Measurements from ENCODE around the gene SHCBP1L. TPM values are rescaled to one million over a fixed set of nuclear protein-coding genes. Genes with fewer than 3 reads are reported as not detected.

SHCBP1L gene
- polyA plus RNA-seq, 1 donor from 2014 or later, result not detected

GRCh38 chr1:182877842-182878241, 75.1 kb downstream of the SHCBP1L start:
- Histone ChIP-seq H3K9me2 (ENCODE audit: insufficient read depth, low read length) (no peaks in the 10 kb centered on the region), H3K36me3 (ENCODE audit: insufficient read depth, low read length) (peaks cover 43% of the 10 kb centered on the region), H3K4me3 (ENCODE audit: low read length) (no peak overlapping the region), H3K79me2 (replicated peaks; ENCODE audit: insufficient read depth, low read length) (no peaks in the 10 kb centered on the region), H3K27me3 (ENCODE audit: insufficient read depth, low read depth, low read length) (no peaks in the 10 kb centered on the region), H3K4me2 (ENCODE audit: low read length) (no peak overlapping the region), H3F3A (ENCODE audit: insufficient read depth, low read length, poor library complexity, severe bottlenecking) (no peaks in the 10 kb centered on the region), H2AFZ (ENCODE audit: low read depth, low read length) (no peak overlapping the region), H4K20me1 (ENCODE audit: insufficient read depth) (no peaks in the 10 kb centered on the region), H3K27ac (ENCODE audit: low read length) (no peak overlapping the region), H3K9ac (ENCODE audit: low read length) (no peak overlapping the region), H3K9me3 (ENCODE audit: low read length) (no peaks in the 10 kb centered on the region)
- no peak for TF ChIP-seq SMC3 (conservative IDR thresholded peaks at IDR 0.05; ENCODE audit: poor library complexity)
- TF ChIP-seq TAF1 (IDR thresholded peaks at IDR 0.05; ENCODE audit: low read depth), result no peak
- no peak for TF ChIP-seq EZH2 (IDR thresholded peaks at IDR 0.05; ENCODE audit: borderline replicate concordance, insufficient read depth, low read length, poor library complexity, severe bottlenecking)
- no peak for TF ChIP-seq RAD21 (conservative IDR thresholded peaks at IDR 0.05)
- no peak for TF ChIP-seq POLR2AphosphoS5 (IDR thresholded peaks at IDR 0.05)
- TF ChIP-seq REST (IDR thresholded peaks at IDR 0.05; ENCODE audit: borderline replicate concordance), result no peak
- TF ChIP-seq EP300 (conservative IDR thresholded peaks at IDR 0.05; ENCODE audit: poor library complexity, severe bottlenecking), result no peak
- no peak for TF ChIP-seq MXI1 (conservative IDR thresholded peaks at IDR 0.05; ENCODE audit: poor library complexity, severe bottlenecking)
- no peak for TF ChIP-seq CTCF (IDR thresholded peaks at IDR 0.05; ENCODE audit: poor library complexity, severe bottlenecking)

GRCh38 chr1:182877331-182877730, 75.6 kb downstream of the SHCBP1L start:
- no peaks in the 10 kb centered on the region for H4K20me1 ChIP-seq (ENCODE audit: insufficient read depth)
- no peak overlapping the region for H3K27ac ChIP-seq (ENCODE audit: low read length)
- no peak overlapping the region for H3K4me2 ChIP-seq (ENCODE audit: low read length)
- TF ChIP-seq POLR2AphosphoS5 (IDR thresholded peaks at IDR 0.05) (no peak), TAF1 (IDR thresholded peaks at IDR 0.05; ENCODE audit: low read depth) (no peak), CTCF (IDR thresholded peaks at IDR 0.05; ENCODE audit: poor library complexity, severe bottlenecking) (no peak), SMC3 (conservative IDR thresholded peaks at IDR 0.05; ENCODE audit: poor library complexity) (no peak), EZH2 (IDR thresholded peaks at IDR 0.05; ENCODE audit: borderline replicate concordance, insufficient read depth, low read length, poor library complexity, severe bottlenecking) (no peak), EP300 (conservative IDR thresholded peaks at IDR 0.05; ENCODE audit: poor library complexity, severe bottlenecking) (no peak), REST (IDR thresholded peaks at IDR 0.05; ENCODE audit: borderline replicate concordance) (no peak), RAD21 (conservative IDR thresholded peaks at IDR 0.05) (no peak), MXI1 (conservative IDR thresholded peaks at IDR 0.05; ENCODE audit: poor library complexity, severe bottlenecking) (no peak)
- no peaks in the 10 kb centered on the region for H3K9me2 ChIP-seq (ENCODE audit: insufficient read depth, low read length)
- no peak overlapping the region for H3K9ac ChIP-seq (ENCODE audit: low read length)
- H3K27me3 ChIP-seq (ENCODE audit: insufficient read depth, low read depth, low read length), result no peaks in the 10 kb centered on the region
- no peaks in the 10 kb centered on the region for H3F3A ChIP-seq (ENCODE audit: insufficient read depth, low read length, poor library complexity, severe bottlenecking)
- no peak overlapping the region for H2AFZ ChIP-seq (ENCODE audit: low read depth, low read length)
- peaks cover 44% of the 10 kb centered on the region for H3K36me3 ChIP-seq (ENCODE audit: insufficient read depth, low read length)
- H3K79me2 ChIP-seq (replicated peaks; ENCODE audit: insufficient read depth, low read length), result no peaks in the 10 kb centered on the region
- no peak overlapping the region for H3K4me3 ChIP-seq (ENCODE audit: low read length)
- no peaks in the 10 kb centered on the region for H3K9me3 ChIP-seq (ENCODE audit: low read length)

Data from neural cell (in vitro differentiated cells).